GM12865 (cell line): ENCODE results near the gene CACNA1B.

ENCODE experiments used
- DNase-seq: peaks from one replicate; pipeline ENCODE4 v3.0.0; 2010; ENCODE audit warnings: low read depth
- H3K4me3 ChIP-seq: 2 replicates; pipeline ENCODE4 v1.5.1; 2011; ENCODE audit warnings: mild to moderate bottlenecking, low read depth, low read length, control low read depth
- TF ChIP-seq, protein P1 (sequence below): IDR thresholded peaks from 2 replicates; pipeline ENCODE4 v1.5.1; 2011; ENCODE audit warnings: low read length, control low read depth, low read depth, inconsistent platforms; ENCODE audit not compliant: insufficient read depth; ENCODE audit errors: missing control alignments

Gene CACNA1B

GRCh38 chr9:138094028-138094427 is 216.4 kb downstream of the CACNA1B start:
- TF ChIP-seq, protein P1, sequence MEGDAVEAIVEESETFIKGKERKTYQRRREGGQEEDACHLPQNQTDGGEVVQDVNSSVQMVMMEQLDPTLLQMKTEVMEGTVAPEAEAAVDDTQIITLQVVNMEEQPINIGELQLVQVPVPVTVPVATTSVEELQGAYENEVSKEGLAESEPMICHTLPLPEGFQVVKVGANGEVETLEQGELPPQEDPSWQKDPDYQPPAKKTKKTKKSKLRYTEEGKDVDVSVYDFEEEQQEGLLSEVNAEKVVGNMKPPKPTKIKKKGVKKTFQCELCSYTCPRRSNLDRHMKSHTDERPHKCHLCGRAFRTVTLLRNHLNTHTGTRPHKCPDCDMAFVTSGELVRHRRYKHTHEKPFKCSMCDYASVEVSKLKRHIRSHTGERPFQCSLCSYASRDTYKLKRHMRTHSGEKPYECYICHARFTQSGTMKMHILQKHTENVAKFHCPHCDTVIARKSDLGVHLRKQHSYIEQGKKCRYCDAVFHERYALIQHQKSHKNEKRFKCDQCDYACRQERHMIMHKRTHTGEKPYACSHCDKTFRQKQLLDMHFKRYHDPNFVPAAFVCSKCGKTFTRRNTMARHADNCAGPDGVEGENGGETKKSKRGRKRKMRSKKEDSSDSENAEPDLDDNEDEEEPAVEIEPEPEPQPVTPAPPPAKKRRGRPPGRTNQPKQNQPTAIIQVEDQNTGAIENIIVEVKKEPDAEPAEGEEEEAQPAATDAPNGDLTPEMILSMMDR = no peak
- no peak overlapping the region for H3K4me3 ChIP-seq
- no peak for DNase-seq

- TF ChIP-seq, protein P1 = no peak
- no peak for DNase-seq
- H3K4me3 ChIP-seq = no peak overlapping the region
Observed at GRCh38 chr9:138095813-138096518, 218.4 kb downstream of the CACNA1B start.

GRCh38 chr9:138096519-138096845 is 218.9 kb downstream of the CACNA1B start:
- no peak for DNase-seq
- TF ChIP-seq, protein P1 = no peak
- no peak overlapping the region for H3K4me3 ChIP-seq

- TF ChIP-seq, protein P1 = no peak
- no peak for DNase-seq
- no peak overlapping the region for H3K4me3 ChIP-seq
Observed at GRCh38 chr9:138097501-138097991, 220.0 kb downstream of the CACNA1B start.

- H3K4me3 ChIP-seq = no peak overlapping the region
- no peak for DNase-seq
- TF ChIP-seq, protein P1 = no peak
Observed at GRCh38 chr9:138098116-138098907, 220.7 kb downstream of the CACNA1B start.

DNA sequence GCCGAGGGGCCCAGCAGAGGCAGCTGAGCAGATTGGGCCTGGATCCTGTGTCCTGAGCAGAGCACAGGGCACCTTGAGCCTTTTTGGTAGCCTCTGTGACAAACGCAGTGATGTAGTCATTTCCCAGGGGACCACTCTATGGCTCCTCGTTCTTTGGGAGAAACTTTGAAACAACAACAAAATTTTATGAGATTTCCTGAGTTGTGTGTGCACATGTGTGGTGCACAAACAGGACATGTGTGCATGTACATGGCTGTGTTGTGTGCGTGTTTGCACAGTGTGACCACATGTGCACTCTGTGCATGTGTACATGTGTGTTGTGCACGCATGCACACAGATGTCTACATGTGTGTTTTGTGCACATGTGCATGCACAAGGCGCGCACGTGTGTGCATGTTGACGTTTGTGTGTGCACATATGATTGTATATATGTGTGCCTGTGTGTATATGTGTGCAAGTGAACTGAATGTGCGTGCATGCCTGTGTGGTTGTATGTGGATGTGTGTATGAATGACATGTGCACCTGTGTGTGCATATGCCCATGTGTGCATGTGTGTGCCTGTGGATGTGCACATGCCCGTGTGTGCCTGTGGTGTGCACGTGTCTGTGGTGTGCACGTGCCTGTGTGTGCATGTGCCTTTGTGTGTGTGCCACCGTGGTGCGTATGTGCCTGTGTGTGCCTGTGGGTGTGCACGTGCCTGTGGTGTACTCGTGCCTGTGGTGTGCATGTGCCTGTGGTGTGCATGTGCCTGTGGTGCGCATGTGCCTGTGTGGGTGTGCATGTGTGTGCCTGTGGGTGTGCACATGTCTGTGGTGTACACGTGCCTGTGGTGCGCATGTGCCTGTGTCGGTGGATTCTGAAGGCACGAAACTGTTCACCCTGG is 221.6 kb downstream of the CACNA1B start:
- H3K4me3 ChIP-seq = no peak overlapping the region
- no peak for DNase-seq
- TF ChIP-seq, protein P1 = no peak
